Measurements from ENCODE around the gene BOLL.
A peak's percentile ranks its signal among the peaks of the same experiment; 100 is the strongest.
"Not testable (repeated sequence)": the region's sequence is repeated elsewhere in the genome, so short reads cannot be mapped to it uniquely, and the experiment has no call there.

Gene BOLL, protein sequence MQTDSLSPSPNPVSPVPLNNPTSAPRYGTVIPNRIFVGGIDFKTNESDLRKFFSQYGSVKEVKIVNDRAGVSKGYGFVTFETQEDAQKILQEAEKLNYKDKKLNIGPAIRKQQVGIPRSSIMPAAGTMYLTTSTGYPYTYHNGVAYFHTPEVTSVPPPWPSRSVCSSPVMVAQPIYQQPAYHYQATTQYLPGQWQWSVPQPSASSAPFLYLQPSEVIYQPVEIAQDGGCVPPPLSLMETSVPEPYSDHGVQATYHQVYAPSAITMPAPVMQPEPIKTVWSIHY

GRCh38 chr2:197784956-197785941 lies at the start of gene BOLL:
Gene BOLL, minus strand, starts transcription at chr2:197785319. Its CDS starts 3,469 bp downstream, at chr2:197781850.
- no peak for DNase-seq

DNA sequence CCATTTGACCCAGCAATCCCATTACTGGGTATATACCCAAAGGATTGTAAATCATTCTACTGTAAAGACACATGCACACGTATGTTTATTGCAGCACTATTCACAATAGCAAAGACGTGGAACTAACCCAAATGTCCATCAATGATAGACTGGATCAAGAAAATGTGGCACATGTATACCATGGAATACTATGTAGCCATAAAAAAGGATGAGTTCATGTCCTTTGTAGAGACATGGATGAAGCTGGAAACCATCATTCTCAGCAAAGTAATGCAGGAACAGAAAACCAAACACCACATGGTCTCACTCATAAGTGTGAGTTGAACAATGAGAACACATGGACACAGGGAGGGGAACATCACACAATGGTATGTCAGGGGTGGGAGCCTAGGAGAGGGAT lies 49.7 kb upstream of the BOLL start:
- not testable (repeated sequence) for DNase-seq

GRCh38 chr2:197828464-197829135 lies 43.5 kb upstream of the BOLL start:
- DNase-seq = no peak

DNA sequence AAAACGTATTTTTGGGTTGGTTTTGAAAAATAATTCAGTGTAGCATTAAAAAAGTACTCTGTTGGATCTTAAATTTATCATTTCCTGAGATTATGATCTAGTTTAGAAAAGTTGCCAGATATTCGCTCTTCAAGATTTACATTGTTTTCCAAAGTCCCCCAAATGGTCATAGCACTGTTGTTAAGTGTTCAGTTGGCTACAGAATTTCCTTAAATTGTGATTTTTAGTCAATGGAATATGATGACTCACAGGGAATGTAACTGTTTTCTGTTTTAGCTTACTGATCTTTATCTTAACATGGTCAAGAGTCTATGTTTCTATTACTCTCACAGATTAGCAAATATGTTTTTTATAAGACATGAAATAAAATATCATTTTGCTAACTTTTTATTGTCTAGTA lies 42.5 kb upstream of the BOLL start:
- no peak for DNase-seq

DNA sequence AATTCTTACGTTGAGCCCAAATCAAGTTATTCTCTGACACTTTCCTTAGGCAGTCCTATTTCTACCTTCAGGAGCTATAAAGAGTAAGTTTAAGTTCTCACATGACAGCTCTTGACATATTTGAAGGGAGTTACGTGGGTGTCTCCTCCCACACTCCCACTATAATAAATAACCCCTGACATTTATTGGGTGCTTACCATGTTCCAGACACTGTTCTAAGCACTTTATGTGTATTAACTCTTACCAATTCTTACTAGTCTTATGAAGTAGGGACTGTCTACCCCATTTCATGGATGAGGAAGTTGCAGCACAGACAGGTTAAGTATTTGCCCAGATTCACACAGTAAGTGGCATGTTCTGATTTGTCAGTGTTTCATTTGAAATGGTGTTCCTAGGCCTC lies 37.2 kb upstream of the BOLL start:
- no peak for DNase-seq

GRCh38 chr2:197821550-197822289 lies 36.6 kb upstream of the BOLL start:
- DNase-seq = no peak

GRCh38 chr2:197814526-197814925 lies 29.4 kb upstream of the BOLL start:
- DNase-seq = no peak

DNA sequence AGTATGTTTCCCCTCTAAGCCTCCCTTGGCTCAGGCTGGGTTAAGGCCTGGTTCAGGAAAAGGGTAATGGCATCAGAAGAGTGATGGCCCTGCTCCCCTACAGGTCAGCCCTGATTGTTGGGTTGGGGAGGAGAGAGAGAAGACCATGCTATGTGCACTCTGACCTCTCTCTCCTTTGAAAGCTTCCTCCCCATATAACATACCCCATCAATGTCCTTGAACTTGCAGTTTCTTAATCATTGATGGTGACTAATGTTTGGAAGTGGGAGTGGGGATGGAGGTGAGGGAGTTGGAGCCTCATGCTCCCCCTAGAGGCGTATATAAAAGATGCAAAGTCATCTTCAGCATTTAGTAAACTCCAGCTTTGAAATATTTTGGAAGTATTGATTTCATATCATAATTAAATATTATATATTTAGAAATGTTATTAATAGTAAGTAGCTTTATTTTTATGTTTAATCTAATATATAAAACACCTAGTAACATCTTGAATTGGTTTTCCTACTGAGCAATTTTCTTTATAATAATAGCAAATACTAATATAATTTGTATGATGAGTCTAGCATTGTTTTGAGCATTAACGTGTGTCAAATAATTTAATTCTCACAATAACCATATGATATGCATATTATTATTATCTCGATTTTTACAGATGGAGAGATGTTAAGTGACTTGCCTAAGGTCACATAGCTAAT lies 28.1 kb upstream of the BOLL start:
- DNase-seq = no peak

DNA sequence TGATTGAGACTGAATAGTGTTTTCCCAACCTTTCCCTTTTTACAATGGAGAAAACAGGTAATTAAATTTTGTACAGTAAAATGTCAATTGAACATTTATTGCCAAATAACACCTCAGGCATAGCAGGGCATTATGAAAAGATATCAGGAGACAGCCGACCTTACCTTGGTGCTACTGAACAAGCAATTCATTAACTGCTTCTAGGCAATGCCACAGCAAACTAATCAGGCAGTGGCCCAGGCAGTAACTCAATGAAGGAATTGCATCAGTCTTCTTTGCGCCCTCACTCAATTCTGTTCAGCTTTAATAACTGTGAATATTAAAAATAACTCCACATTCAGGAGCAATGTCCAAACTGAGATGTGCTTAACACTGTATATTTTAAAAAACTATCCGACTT lies 25.4 kb upstream of the BOLL start:
- no peak for DNase-seq

DNA sequence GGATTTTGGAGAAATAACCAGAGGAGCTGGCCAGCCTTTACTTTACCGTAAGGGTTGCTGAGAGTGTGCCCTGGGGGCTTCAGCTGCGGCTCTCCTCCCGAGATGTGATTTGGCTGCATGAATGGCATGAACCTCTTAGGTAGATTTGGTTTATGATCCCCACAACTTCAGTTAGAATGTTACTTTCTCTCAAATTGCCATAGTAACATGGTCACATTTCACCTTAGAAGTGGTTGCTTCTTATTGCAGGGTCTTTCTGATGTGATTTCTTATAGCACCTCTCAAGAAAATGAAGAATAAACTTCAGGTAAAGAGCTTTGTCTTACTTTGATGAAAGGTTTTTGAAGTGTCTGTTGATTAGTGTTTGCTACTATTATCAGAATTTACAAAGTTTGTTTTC lies 24.9 kb upstream of the BOLL start:
- DNase-seq = no peak

- DNase-seq = no peak
These were observed 23.9 kb upstream of the BOLL start for GRCh38 chr2:197809064-197809463.

GRCh38 chr2:197805715-197806633 lies 20.9 kb upstream of the BOLL start:
- DNase-seq = peak in 3 of 58 donors; percentile 6 to 46 (median 12)

DNA sequence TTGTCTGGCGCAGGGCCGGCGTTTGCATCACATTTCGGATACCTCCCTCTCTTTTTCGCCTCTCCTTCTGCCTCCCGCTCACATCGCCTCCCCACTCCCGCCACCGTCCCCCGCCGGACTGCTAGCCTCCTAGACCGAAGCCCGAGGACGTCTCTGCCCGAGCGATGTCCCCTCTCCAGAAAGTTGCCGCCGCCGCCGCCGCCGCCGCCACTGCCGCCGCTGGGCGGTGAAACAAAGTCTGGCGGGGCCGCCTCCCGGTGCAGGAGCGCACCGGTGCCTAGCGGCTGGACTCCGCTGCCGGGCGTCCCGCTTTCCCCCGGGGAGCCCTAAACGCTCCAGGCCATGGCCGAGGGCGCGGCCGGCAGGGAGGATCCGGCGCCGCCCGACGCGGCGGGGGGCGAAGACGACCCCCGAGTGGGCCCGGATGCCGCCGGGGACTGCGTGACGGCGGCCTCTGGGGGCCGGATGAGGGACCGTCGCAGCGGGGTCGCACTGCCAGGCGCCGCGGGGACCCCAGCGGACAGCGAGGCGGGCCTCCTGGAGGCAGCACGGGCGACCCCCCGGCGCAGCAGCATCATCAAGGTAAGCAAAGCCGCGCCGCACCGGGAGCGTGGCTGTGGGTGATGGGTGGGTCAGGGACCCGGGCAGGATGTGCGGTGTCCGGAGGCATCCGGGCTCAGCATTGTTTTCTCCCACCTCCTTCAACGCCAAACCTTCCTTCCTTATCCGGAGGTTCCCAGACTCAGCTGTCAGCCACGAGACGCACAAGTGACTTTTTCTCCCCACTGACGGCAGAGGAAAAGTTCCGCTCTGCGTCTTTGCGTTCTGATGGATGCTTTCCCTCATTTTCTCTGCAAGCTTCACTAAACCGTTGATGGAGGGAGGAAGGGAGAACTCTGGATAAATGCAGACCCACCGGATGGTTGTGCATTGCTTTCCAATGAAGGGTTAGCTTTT lies 19.9 kb upstream of the BOLL start:
- peak in 36 of 58 donors; percentile 3 to 68 (median 29) for DNase-seq

- peak; percentile 56 to 98 (median 93) for DNase-seq
These were observed 19.1 kb upstream of the BOLL start, which contains the start of gene PLCL1 for GRCh38 chr2:197804049-197804757. Gene PLCL1, plus strand, starts transcription at chr2:197804593.

DNA sequence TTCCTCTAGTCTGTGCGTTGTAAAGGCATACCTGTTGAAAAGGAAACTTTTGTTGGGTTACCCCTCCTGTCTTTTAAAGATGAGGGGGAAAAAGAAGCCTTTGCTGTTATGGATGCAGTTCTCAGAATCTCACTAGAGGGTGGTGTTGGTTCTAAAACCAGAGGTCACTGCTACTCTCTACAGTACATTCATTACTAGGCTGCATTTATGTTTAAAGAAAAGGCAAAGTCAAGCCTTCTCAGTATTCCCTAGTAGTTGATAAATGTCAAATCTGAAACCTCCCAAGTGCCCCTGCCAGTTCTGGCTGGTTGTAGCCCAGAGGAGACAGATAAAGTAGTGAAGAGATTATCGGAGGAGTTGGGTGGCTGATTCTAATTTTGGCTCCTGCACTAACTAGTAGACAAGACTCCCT lies 17.9 kb upstream of the BOLL start:
- DNase-seq = peak in 16 of 58 donors; percentile 2 to 71 (median 18)

- no peak for DNase-seq
These were observed 15.9 kb upstream of the BOLL start for GRCh38 chr2:197801033-197801432.

- DNase-seq = no peak
These were observed 15.0 kb upstream of the BOLL start for GRCh38 chr2:197800091-197800490.
